Measurements from ENCODE around the gene GAD1.

GRCh38 chr2:170818036-170818751 is 1.5 kb downstream of the GAD1 start:
- no peak for TF ChIP-seq RAD21 (IDR thresholded peaks at IDR 0.05; ENCODE audit: low read depth)
- TF ChIP-seq FOXM1 (IDR thresholded peaks at IDR 0.05; ENCODE audit: borderline replicate concordance, low read depth): no peak
- no peak for TF ChIP-seq NFIC (IDR thresholded peaks at IDR 0.05)
- no peak for TF ChIP-seq EP300 (IDR thresholded peaks at IDR 0.05; ENCODE audit: borderline replicate concordance)
- no peak for TF ChIP-seq YY1 (IDR thresholded peaks at IDR 0.05; ENCODE audit: low read depth)
- TF ChIP-seq REST (IDR thresholded peaks at IDR 0.05; ENCODE audit: low read depth): no peak
- no peak for TF ChIP-seq CEBPB (IDR thresholded peaks at IDR 0.05)
- no peak for TF ChIP-seq TEAD4 (IDR thresholded peaks at IDR 0.05)
- TF ChIP-seq TAF1 (IDR thresholded peaks at IDR 0.05; ENCODE audit: low read depth): no peak
- no peak for TF ChIP-seq MAX (IDR thresholded peaks at IDR 0.05)
- TF ChIP-seq EGR1 (IDR thresholded peaks at IDR 0.05): no peak
- no peak for TF ChIP-seq USF1 (IDR thresholded peaks at IDR 0.05)
- TF ChIP-seq TCF12 (IDR thresholded peaks at IDR 0.05; ENCODE audit: low read depth): no peak
